OCI-M1 (cell line): ENCODE measurements around the gene MORN1.
"Not testable (repeated sequence)": the region's sequence is repeated elsewhere in the genome, so short reads cannot be mapped to it uniquely, and the experiment has no call there.

ENCODE experiments used
- DNase-seq: peaks from one replicate; lab custom pipeline; 2025; lab: John Stamatoyannopoulos, UW

MORN1 gene

GRCh38 chr1:2391041-2391930, at the start of gene MORN1, which contains the start of gene RER1:
Gene MORN1, minus strand, starts transcription at chr1:2391554. Its CDS starts 21 bp downstream, at chr1:2391533.
Gene RER1, plus strand, starts transcription at chr1:2391841. Its CDS starts 3,950 bp downstream, at chr1:2395791.
- peak; percentile 99 for DNase-seq

GRCh38 chr1:2440346-2440745, 49.0 kb upstream of the MORN1 start:
- not testable (repeated sequence) for DNase-seq

- no peak for DNase-seq
Observed at GRCh38 chr1:2439369-2439768, 48.0 kb upstream of the MORN1 start.

- no peak for DNase-seq
Observed at GRCh38 chr1:2438641-2439040, 47.3 kb upstream of the MORN1 start.

- DNase-seq = no peak
Observed at GRCh38 chr1:2438038-2438437, 46.7 kb upstream of the MORN1 start.

GRCh38 chr1:2437617-2438016, 46.3 kb upstream of the MORN1 start:
- no peak for DNase-seq

- no peak for DNase-seq
Observed at GRCh38 chr1:2436876-2437275, 45.5 kb upstream of the MORN1 start.

GRCh38 chr1:2435746-2436355, 44.5 kb upstream of the MORN1 start:
- DNase-seq = no peak

- DNase-seq = no peak
Observed at GRCh38 chr1:2435091-2435490, 43.7 kb upstream of the MORN1 start.

GRCh38 chr1:2433936-2434655, 42.7 kb upstream of the MORN1 start:
- no peak for DNase-seq

GRCh38 chr1:2433196-2433595, 41.8 kb upstream of the MORN1 start:
- DNase-seq = no peak

- no peak for DNase-seq
Observed at GRCh38 chr1:2432441-2432844, 41.1 kb upstream of the MORN1 start.

- no peak for DNase-seq
Observed at GRCh38 chr1:2431518-2431917, 40.2 kb upstream of the MORN1 start.

- DNase-seq = no peak
Observed at GRCh38 chr1:2431103-2431502, 39.7 kb upstream of the MORN1 start.

- DNase-seq = no peak
Observed at GRCh38 chr1:2430592-2430973, 39.2 kb upstream of the MORN1 start.

GRCh38 chr1:2429780-2430591, 38.6 kb upstream of the MORN1 start:
- peak; percentile 6 for DNase-seq

GRCh38 chr1:2428490-2428889, 37.1 kb upstream of the MORN1 start:
- DNase-seq = no peak

GRCh38 chr1:2427976-2428375, 36.6 kb upstream of the MORN1 start:
- no peak for DNase-seq

- DNase-seq = no peak
Observed at GRCh38 chr1:2427051-2427450, 35.7 kb upstream of the MORN1 start.

GRCh38 chr1:2426540-2426939, 35.2 kb upstream of the MORN1 start:
- no peak for DNase-seq

- no peak for DNase-seq
Observed at GRCh38 chr1:2425892-2426291, 34.5 kb upstream of the MORN1 start.

GRCh38 chr1:2422523-2422922, 31.2 kb upstream of the MORN1 start:
- no peak for DNase-seq
